Liver (tissue), 9 donors: ENCODE results near the gene GBE1. TPM values are rescaled to one million over a fixed set of nuclear protein-coding genes. Genes with fewer than 3 reads are reported as not detected.

Source experiments
- DNase-seq: peaks from one replicate; pipeline ENCODE4 v3.0.0-alpha.2; 2017; ENCODE audit warnings: low spot score
- H3K27ac ChIP-seq, 2 donors: one replicate each; pipeline ENCODE4 v1.7.0; 2013; ENCODE audit warnings: inconsistent platforms in 2 of 2, low read length in 2 of 2, control low read depth in 1 of 2, low read depth in 1 of 2, mild to moderate bottlenecking in 1 of 2
- H3K27me3 ChIP-seq, 4 donors: one replicate each; pipeline versions ENCODE4 v1.6.1 to v1.7.0; 2013; ENCODE audit warnings: low read length in 3 of 4, inconsistent platforms in 1 of 4, mild to moderate bottlenecking in 1 of 4, moderate library complexity in 1 of 4; ENCODE audit not compliant: control insufficient read depth in 4 of 4, insufficient read depth in 4 of 4
- H3K36me3 ChIP-seq, 4 donors: one replicate each; pipeline versions ENCODE4 v1.6.1 to v1.7.0; 2013; ENCODE audit warnings: low read length in 3 of 4, mild to moderate bottlenecking in 3 of 4, low read depth in 1 of 4, moderate library complexity in 1 of 4; ENCODE audit not compliant: control insufficient read depth in 4 of 4, insufficient read depth in 3 of 4
- H3K4me1 ChIP-seq, 4 donors: one replicate each; pipeline versions ENCODE4 v1.6.1 to v1.7.0; 2013; ENCODE audit warnings: low read length in 3 of 4, mild to moderate bottlenecking in 3 of 4, moderate library complexity in 1 of 4; ENCODE audit not compliant: control insufficient read depth in 4 of 4, insufficient read depth in 4 of 4
- H3K4me3 ChIP-seq, 3 donors: one replicate each; pipeline versions ENCODE4 v1.6.1 to v1.7.0; 2013; ENCODE audit warnings: low read length in 3 of 3, control low read depth in 1 of 3, low read depth in 1 of 3, mild to moderate bottlenecking in 1 of 3
- H3K9ac ChIP-seq, 2 donors: one replicate each; pipeline ENCODE4 v1.7.0; 2013; ENCODE audit warnings: low read length in 2 of 2, mild to moderate bottlenecking in 2 of 2, moderate library complexity in 2 of 2, control low read depth in 1 of 2, low read depth in 1 of 2
- H3K9me3 ChIP-seq, 4 donors: one replicate each; pipeline versions ENCODE4 v1.6.1 to v1.7.0; 2013; ENCODE audit warnings: low read length in 3 of 4; ENCODE audit not compliant: control insufficient read depth in 4 of 4
- ATF3 ChIP-seq: IDR thresholded peaks from 2 replicates; pipeline ENCODE4 v1.6.1; 2016; ENCODE audit warnings: antibody characterized with exemption
- EGR1 ChIP-seq, 2 donors: IDR thresholded peaks; 2 replicates each; pipeline ENCODE4 v1.6.1; 2016 to 2018; ENCODE audit warnings: antibody characterized with exemption in 2 of 2, low read depth in 2 of 2
- FOXA2 ChIP-seq: IDR thresholded peaks from 2 replicates; pipeline ENCODE4 v1.6.1; 2016; ENCODE audit warnings: antibody characterized with exemption
- GABPA ChIP-seq, 2 donors: IDR thresholded peaks in 1 of 2; conservative IDR thresholded peaks in 1 of 2; 2 replicates each; pipeline ENCODE4 v1.6.1; 2016; ENCODE audit warnings: antibody characterized with exemption in 2 of 2, mild to moderate bottlenecking in 1 of 2, moderate library complexity in 1 of 2
- HNF4A ChIP-seq, 2 donors: conservative IDR thresholded peaks; 2 replicates each; pipeline ENCODE4 v1.6.1; 2016; ENCODE audit warnings: antibody characterized with exemption in 2 of 2, mild to moderate bottlenecking in 2 of 2
- HNF4G ChIP-seq: IDR thresholded peaks from 2 replicates; pipeline ENCODE4 v1.6.1; 2016; ENCODE audit warnings: antibody characterized with exemption
- NR2F2 ChIP-seq: IDR thresholded peaks from 2 replicates; pipeline ENCODE4 v1.6.1; 2016; ENCODE audit warnings: antibody characterized with exemption
- RAD21 ChIP-seq, 2 donors: IDR thresholded peaks; 2 replicates each; pipeline ENCODE4 v1.6.1; 2016; ENCODE audit warnings: antibody characterized with exemption in 2 of 2, mild to moderate bottlenecking in 2 of 2
- REST ChIP-seq: IDR thresholded peaks from 2 replicates; pipeline ENCODE4 v1.6.1; 2016; ENCODE audit warnings: antibody characterized with exemption, mild to moderate bottlenecking
- RXRA ChIP-seq, 2 donors: IDR thresholded peaks; 2 replicates each; pipeline ENCODE4 v1.6.1; 2017 to 2018; ENCODE audit warnings: antibody characterized with exemption in 2 of 2, mild to moderate bottlenecking in 1 of 2
- TAF1 ChIP-seq: conservative IDR thresholded peaks from 2 replicates; pipeline ENCODE4 v1.6.1; 2016; ENCODE audit warnings: antibody characterized with exemption, mild to moderate bottlenecking
- WGBS: extraction: QIAGEN DNeasy Blood & Tissue Kit; methylation state at CpG from one replicate; pipeline ENCODE4 v1.1.7; 2013; 5-methylcytosine and 5-hydroxymethylcytosine counted together
- polyA plus RNA-seq, 2 donors: library from polyadenylated mRNA; stranded (reverse) in 1 of 2; unstranded in 1 of 2; fragments of 200-250 nt in 1 of 2; fragments of >200 nt in 1 of 2; fragmentation: Nextera tagmentation in 1 of 2; extraction: Ambion mirVana in 1 of 2; gene quantifications; one replicate each; pipeline versions ENCODE4 v1.2.1 to v1.2.3, GENCODE V29; 2013 to 2015
- total RNA-seq, 2 donors: library from RNA; depleted of rRNA; stranded (reverse); fragments of >200 nt; gene quantifications; one replicate each; pipeline ENCODE4 v1.2.3, GENCODE V29; 2014
- TF ChIP-seq, protein P1 (sequence below): IDR thresholded peaks from 2 replicates; pipeline ENCODE4 v1.6.1; 2016; ENCODE audit warnings: antibody characterized with exemption
- TF ChIP-seq, protein P2 (sequence below): fragments of 150-350 bp; IDR thresholded peaks from 2 replicates; pipeline ENCODE4 v1.5.1; 2017; ENCODE audit warnings: improper control_type of control experiment, low read depth, low read length; ENCODE audit not compliant: missing input control
- donor health status: healthy.
- donor health status: healthy.
- donor health status: healthy.
- donor health status: healthy.
- donor health status: healthy.

Gene GBE1
- total and polyA plus RNA-seq, 4 donors = 22.5 to 95.6 (median 25.8) TPM

- Histone ChIP-seq H3K27ac (no peak overlapping the region), H3K36me3 (no peaks in the 10 kb centered on the region), H3K9me3 (no peaks in the 10 kb centered on the region), H3K27me3 (no peaks in the 10 kb centered on the region), H3K4me3 (no peak overlapping the region), H3K9ac (no peak overlapping the region), H3K4me1 (no peaks in the 10 kb centered on the region)
- WGBS = 26% methylated on average over 1 of the region's 1 CpG
- no peak for DNase-seq
- no peak for TF ChIP-seq HNF4A (conservative IDR thresholded peaks at IDR 0.05)
- TF ChIP-seq TAF1 = no peak
- TF ChIP-seq, protein P1, sequence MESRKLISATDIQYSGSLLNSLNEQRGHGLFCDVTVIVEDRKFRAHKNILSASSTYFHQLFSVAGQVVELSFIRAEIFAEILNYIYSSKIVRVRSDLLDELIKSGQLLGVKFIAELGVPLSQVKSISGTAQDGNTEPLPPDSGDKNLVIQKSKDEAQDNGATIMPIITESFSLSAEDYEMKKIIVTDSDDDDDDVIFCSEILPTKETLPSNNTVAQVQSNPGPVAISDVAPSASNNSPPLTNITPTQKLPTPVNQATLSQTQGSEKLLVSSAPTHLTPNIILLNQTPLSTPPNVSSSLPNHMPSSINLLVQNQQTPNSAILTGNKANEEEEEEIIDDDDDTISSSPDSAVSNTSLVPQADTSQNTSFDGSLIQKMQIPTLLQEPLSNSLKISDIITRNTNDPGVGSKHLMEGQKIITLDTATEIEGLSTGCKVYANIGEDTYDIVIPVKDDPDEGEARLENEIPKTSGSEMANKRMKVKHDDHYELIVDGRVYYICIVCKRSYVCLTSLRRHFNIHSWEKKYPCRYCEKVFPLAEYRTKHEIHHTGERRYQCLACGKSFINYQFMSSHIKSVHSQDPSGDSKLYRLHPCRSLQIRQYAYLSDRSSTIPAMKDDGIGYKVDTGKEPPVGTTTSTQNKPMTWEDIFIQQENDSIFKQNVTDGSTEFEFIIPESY = no peak
- TF ChIP-seq ATF3 = no peak
- TF ChIP-seq HNF4G = no peak
- no peak for TF ChIP-seq EGR1 (IDR thresholded peaks at IDR 0.05; ENCODE audit: low read depth in 2 of 2)
- no peak for TF ChIP-seq REST
These were observed 317.5 kb downstream of the GBE1 start for GRCh38 chr3:81443958-81444357.

DNA sequence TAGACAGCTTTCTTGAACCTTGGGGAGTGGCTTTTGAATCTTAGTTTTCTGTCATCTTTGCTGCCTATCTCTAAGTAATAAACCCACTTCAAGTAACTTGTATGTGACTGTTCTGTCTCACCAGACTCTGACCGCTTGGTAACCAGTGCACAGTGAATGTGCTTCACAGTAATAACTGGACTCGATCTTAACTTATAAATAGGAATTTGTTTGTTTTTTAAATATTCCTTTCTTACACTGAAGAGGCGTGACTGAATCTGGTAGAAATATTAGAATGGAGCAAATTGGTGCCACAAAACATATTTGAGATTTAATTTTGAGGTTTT is 318.0 kb downstream of the GBE1 start:
- H3K4me3 ChIP-seq = no peak overlapping the region
- H3K4me1 ChIP-seq = no peaks in the 10 kb centered on the region
- H3K9ac ChIP-seq = no peak overlapping the region
- TF ChIP-seq, protein P2, sequence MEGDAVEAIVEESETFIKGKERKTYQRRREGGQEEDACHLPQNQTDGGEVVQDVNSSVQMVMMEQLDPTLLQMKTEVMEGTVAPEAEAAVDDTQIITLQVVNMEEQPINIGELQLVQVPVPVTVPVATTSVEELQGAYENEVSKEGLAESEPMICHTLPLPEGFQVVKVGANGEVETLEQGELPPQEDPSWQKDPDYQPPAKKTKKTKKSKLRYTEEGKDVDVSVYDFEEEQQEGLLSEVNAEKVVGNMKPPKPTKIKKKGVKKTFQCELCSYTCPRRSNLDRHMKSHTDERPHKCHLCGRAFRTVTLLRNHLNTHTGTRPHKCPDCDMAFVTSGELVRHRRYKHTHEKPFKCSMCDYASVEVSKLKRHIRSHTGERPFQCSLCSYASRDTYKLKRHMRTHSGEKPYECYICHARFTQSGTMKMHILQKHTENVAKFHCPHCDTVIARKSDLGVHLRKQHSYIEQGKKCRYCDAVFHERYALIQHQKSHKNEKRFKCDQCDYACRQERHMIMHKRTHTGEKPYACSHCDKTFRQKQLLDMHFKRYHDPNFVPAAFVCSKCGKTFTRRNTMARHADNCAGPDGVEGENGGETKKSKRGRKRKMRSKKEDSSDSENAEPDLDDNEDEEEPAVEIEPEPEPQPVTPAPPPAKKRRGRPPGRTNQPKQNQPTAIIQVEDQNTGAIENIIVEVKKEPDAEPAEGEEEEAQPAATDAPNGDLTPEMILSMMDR = no peak
- TF ChIP-seq RXRA (IDR thresholded peaks at IDR 0.05) (no peak), GABPA (IDR thresholded peaks at IDR 0.05 in 1 of 2, conservative IDR thresholded peaks at IDR 0.05 in 1 of 2) (no peak), FOXA2 (no peak), NR2F2 (no peak), RAD21 (IDR thresholded peaks at IDR 0.05) (no peak)
- DNase-seq = no peak
- WGBS = 94% methylated on average over 3 of the region's 3 CpGs
- H3K9me3 ChIP-seq = no peaks in the 10 kb centered on the region
- no peak overlapping the region for H3K27ac ChIP-seq
- H3K36me3 ChIP-seq = no peaks in the 10 kb centered on the region
- H3K27me3 ChIP-seq = no peaks in the 10 kb centered on the region
